Panc1 (cell line): ENCODE measurements around the gene SLC9A9. TPM values are rescaled to one million over a fixed set of nuclear protein-coding genes. Genes with fewer than 3 reads are reported as not detected.

Source experiments
- ATAC-seq: fragments of 200-7000 bp; cut with Tn5 transposase; 2 replicates; pipeline ENCODE4 v1.9.1; 2020; ENCODE audit warnings: mild to moderate bottlenecking, moderate library complexity
- BruUV-seq: library from RNA; stranded (reverse); fragments of 400-500 nt; replicated peaks from 2 replicates; lab custom pipeline; 2021; lab: Mats Ljungman, UMichigan
- CTCF ChIA-PET: fragments of 300-600 bp; sonication (Branson Sonifier 250); formaldehyde crosslinking; loops from one replicate; lab custom pipeline; 2022; ENCODE audit warnings: antibody characterized with exemption; lab: Charles Lee
- POLR2A ChIA-PET: fragments of 300-600 bp; sonication (Branson Sonifier 250); formaldehyde crosslinking; loops from one replicate; lab custom pipeline; 2022; ENCODE audit warnings: antibody characterized with exemption; lab: Charles Lee
- DNase-seq: peaks from one replicate; pipeline ENCODE4 v3.0.0-alpha.2; 2010; ENCODE audit warnings: low read depth, low spot score
- H3K27ac ChIP-seq: 2 replicates; pipeline ENCODE4 v1.5.1; 2011; ENCODE audit warnings: mild to moderate bottlenecking, low read length, inconsistent platforms
- H3K27me3 ChIP-seq: fragments of 200-500 bp; sonication (Bioruptor generic); 2 replicates; pipeline ENCODE4 v1.6.0; 2014; ENCODE audit warnings: low read length, inconsistent platforms; ENCODE audit not compliant: control insufficient read depth, insufficient read depth
- H3K36me3 ChIP-seq: fragments of 200-500 bp; sonication (Bioruptor generic); 2 replicates; pipeline ENCODE4 v1.5.1; 2014; ENCODE audit warnings: inconsistent platforms, mild to moderate bottlenecking, low read length, moderate library complexity; ENCODE audit not compliant: control insufficient read depth, insufficient read depth
- H3K4me1 ChIP-seq: 2 replicates; pipeline ENCODE4 v1.5.1; 2011; ENCODE audit warnings: inconsistent platforms, mild to moderate bottlenecking, low read length, moderate library complexity; ENCODE audit not compliant: control insufficient read depth, insufficient read depth
- H3K4me3 ChIP-seq, 2 experiments: 2 replicates each; pipeline ENCODE4 v1.5.1; 2011 to 2012; ENCODE audit warnings: low read depth in 2 of 2, low read length in 2 of 2, mild to moderate bottlenecking in 2 of 2, inconsistent platforms in 1 of 2, moderate library complexity in 1 of 2
- H3K9me3 ChIP-seq: fragments of 200-500 bp; sonication (Bioruptor generic); 2 replicates; pipeline ENCODE4 v1.5.1; 2014; ENCODE audit warnings: low read depth, mild to moderate bottlenecking, inconsistent platforms, low read length, moderate library complexity; ENCODE audit not compliant: control insufficient read depth, insufficient read depth
- CTCF ChIP-seq: fragments of 450-650 bp; IDR thresholded peaks from 2 replicates; pipeline ENCODE4 v1.5.1; 2017; ENCODE audit warnings: mild to moderate bottlenecking
- POLR2AphosphoS5 ChIP-seq: IDR thresholded peaks from 2 replicates; pipeline ENCODE4 v1.6.1; 2012; ENCODE audit warnings: mild to moderate bottlenecking, low read depth, low read length, moderate library complexity
- REST ChIP-seq, 2 experiments: IDR thresholded peaks; 2 replicates each; pipeline ENCODE4 v1.6.1; 2011 to 2012; ENCODE audit warnings: low read depth in 2 of 2, control low read depth in 1 of 2, low read length in 1 of 2, mild to moderate bottlenecking in 1 of 2, moderate library complexity in 1 of 2; ENCODE audit not compliant: insufficient read depth in 1 of 2
- SIN3A ChIP-seq: IDR thresholded peaks from 2 replicates; pipeline ENCODE4 v1.6.1; 2012; ENCODE audit warnings: low read depth, mild to moderate bottlenecking, low read length, moderate library complexity, borderline replicate concordance; ENCODE audit not compliant: insufficient read depth
- TCF7L2 ChIP-seq: IDR thresholded peaks from 2 replicates; pipeline ENCODE4 v1.6.1; 2011; ENCODE audit warnings: mild to moderate bottlenecking, low read depth, low read length, inconsistent platforms
- in situ Hi-C: cut with HindIII; loops from 2 replicates; pipeline ENCODE4 v1.10.0; 2016; ENCODE audit warnings: low sequenced_read_pairs, low pct_unique_long_range_greater_than_20kb
- intact Hi-C: fragments of 100-400 bp; cut with micrococcal nuclease; formaldehyde crosslinking; loops from one replicate; pipeline ENCODE4 v1.10.0; 2022; ENCODE audit not compliant: unreplicated experiment
- total RNA-seq: library from RNA; stranded (reverse); gene quantifications from one replicate; pipeline ENCODE4 v1.2.1, GENCODE V29; 2021; ENCODE audit not compliant: unreplicated experiment

The SLC9A9 gene
- total RNA-seq, 1 experiment from 2014 or later: not detected

GRCh38 chr3:143644370-143645089 lies 203.7 kb downstream of the SLC9A9 start:
- in situ Hi-C loops (no loop called here), intact Hi-C loops (no loop called here)
- BruUV-seq: no TSS peak
- H3K27me3 ChIP-seq: 0 out of 2 replicates have a peak, but pooled peaks cover 2% of the 10 kb centered on the region
- DNase-seq: peak; percentile 33
- ChIA-PET POLR2A (no interaction called here), CTCF (no interaction called here)
- no peak overlapping the region for H3K27ac ChIP-seq
- no peaks in the 10 kb centered on the region for H3K9me3 ChIP-seq
- H3K4me1 ChIP-seq: no peaks in the 10 kb centered on the region
- TF ChIP-seq CTCF (peak; percentile 72), POLR2AphosphoS5 (no peak)
- H3K36me3 ChIP-seq: no peaks in the 10 kb centered on the region
- ATAC-seq: peak; percentile 70
- H3K4me3 ChIP-seq: no peak overlapping the region

- no peaks in the 10 kb centered on the region for H3K27me3 ChIP-seq
- no peak overlapping the region for H3K27ac ChIP-seq
- in situ Hi-C loops: no loop called here
- ChIA-PET CTCF (no interaction called here), POLR2A (no interaction called here)
- no peak for TF ChIP-seq SIN3A
- no peak for TF ChIP-seq CTCF
- no peak for TF ChIP-seq POLR2AphosphoS5
- no peak for TF ChIP-seq TCF7L2
- no peak for TF ChIP-seq REST (IDR thresholded peaks at IDR 0.05; ENCODE audit: insufficient read depth in 1 of 2, low read depth in 2 of 2, low read length in 1 of 2)
- intact Hi-C loops: no loop called here
- H3K4me1 ChIP-seq: no peaks in the 10 kb centered on the region
- ATAC-seq: no peak
- no peak for DNase-seq
- no TSS peak for BruUV-seq
- H3K4me3 ChIP-seq: no peak overlapping the region
- no peaks in the 10 kb centered on the region for H3K36me3 ChIP-seq
- H3K9me3 ChIP-seq: no peaks in the 10 kb centered on the region
These were observed 204.4 kb downstream of the SLC9A9 start for GRCh38 chr3:143643905-143644304.
